ENCODE results near the gene FLNC.

The FLNC gene

DNA sequence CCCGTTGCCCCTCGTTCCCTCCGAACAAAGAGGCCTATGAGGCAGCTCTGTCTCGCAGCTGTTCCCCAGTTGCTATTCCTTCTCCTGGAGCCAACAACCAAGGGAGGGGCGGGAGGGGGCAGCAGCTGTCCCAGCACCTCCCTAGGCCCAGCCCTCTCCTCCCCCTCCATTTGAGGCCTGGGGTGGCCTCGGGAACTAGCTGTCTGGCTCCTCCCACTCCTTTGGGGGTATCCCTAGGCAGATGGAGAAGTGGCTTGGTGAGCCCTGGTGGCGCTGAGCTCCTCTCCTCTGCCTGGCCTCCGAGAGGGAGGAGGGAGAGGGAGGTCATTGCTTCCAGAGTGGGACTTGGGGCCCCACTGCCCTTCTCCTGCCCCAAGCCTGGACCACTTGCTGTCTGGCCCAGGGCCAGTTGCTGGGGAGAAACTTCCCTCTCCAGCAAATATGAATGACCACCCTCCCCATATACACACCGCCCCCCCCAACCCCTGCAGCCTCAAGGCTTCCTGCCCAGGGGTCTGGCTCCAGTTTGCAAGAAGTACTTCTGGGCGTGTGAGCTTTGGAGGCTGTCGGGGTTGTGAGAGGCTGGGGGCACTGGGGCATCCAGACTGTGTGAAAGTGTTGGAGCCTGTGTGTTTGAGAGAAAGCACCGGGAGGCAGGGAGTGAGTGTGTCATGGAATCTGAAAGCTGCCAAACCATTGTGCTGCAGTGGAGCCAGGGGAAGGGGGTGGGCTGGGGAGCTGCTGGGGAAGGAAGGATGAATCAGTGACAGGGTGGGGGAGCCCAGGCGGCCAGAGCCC is 3.1 kb downstream of the FLNC start:
- DNase-seq (ENCODE audit: low read depth) = peak; percentile 90

GRCh38 chr7:128833946-128834325 is 3.7 kb downstream of the FLNC start:
- no peak for DNase-seq (ENCODE audit: low read depth)

GRCh38 chr7:128835231-128835751 is 5.1 kb downstream of the FLNC start:
- DNase-seq (ENCODE audit: low read depth) = no peak

DNA sequence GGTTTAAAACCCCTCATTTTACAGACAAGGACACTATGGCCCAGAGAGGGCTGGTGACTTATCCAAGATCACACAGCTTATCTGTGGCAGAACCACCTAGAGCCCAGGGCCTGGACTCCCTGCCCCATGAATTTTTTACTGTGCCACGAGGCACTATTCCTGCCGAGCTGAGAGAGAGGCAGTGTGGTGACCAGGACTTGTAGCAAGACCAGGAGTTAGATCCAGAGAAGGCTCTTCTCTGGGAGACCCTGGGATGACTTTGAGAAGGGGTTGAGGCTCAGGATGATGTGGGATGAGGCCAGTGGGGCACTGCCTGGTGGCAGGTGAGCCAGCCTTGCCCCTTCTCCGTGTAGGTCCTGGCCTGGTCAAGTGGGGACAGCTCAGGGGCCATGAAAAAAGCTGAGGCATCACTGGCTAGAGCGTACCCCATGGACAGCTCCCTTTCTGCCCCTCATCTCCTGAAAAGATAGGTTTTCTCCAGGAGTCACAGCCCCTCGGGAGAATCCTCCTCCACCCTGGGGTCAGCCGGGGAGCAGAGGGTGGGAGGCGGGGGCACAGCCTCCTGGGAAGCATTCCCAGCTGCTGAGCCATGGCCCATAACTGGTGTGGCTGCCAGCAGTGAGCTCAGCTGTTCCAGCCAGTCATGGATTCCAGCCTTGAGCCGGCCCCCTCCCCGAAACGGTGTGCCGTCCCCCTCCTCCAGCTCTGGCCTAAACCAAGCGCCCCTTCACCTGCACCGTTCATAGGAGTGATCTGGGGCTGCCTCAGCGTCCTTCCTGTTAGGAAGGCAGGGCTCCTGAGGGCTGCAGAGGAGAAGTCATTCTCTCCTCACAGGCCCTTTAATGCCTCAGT is 5.8 kb downstream of the FLNC start:
- peak; percentile 65 for DNase-seq (ENCODE audit: low read depth)

GRCh38 chr7:128836729-128837348 is 6.6 kb downstream of the FLNC start:
- no peak for DNase-seq (ENCODE audit: low read depth)

DNA sequence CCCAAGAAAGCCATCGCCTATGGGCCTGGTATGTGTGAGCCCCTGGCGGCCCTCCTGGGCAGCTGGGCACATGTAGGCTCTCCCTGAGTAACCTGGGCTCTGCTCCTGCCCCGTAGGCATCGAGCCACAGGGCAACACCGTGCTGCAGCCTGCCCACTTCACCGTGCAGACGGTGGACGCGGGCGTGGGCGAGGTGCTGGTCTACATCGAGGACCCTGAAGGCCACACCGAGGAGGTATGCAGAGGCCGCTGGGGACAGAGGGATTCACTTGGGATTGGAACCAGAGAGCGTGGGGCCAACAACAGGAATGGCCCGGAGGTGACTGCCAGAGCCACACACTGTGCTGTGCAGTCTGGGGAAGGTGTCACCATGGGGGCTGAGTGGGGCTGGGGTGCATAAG is 7.3 kb downstream of the FLNC start:
- DNase-seq (ENCODE audit: low read depth) = no peak

DNA sequence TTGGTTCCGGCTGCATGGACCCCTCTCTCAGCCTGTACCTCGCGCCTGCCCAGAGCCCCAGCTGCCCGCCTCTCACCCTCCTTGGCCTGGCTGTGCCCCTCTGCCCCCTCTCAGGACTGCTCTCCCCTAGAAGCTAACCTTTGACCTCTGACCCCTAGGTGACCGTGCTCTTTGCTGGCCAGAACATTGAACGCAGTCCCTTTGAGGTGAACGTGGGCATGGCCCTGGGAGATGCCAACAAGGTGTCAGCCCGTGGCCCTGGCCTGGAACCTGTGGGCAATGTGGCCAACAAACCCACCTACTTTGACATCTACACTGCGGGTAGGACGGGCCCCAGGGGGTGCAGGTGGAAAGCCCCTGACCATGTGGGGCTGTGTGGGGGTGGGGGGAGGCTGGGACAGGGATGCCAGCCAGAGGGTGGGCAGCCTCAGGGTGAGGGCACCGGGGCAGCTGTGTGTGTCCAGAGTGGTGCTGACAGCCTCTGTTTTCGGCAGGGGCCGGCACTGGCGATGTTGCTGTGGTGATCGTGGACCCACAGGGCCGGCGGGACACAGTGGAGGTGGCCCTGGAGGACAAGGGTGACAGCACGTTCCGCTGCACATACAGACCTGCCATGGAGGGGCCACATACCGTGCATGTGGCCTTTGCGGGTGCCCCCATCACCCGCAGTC is 8.0 kb downstream of the FLNC start:
- no peak for DNase-seq (ENCODE audit: low read depth)

GRCh38 chr7:128838981-128839731 is 8.9 kb downstream of the FLNC start:
- DNase-seq (ENCODE audit: low read depth) = no peak

DNA sequence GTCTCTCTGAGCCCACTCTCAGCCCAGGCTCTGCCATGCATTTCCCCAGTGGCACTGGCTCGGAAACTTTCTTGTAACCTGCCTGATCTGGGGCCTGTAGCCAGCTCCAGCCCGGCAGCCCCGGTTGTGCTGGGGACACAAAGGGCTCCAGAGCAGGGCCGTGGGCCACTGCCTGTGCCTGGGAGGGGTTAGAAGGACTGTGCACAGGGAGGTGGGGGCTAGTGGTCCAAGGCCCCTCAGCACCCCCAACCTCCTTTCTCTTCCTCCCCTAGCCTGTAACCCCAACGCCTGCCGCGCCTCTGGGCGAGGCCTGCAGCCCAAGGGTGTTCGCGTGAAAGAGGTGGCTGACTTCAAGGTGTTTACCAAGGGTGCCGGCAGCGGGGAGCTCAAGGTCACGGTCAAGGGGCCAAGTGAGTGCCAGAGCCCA is 9.6 kb downstream of the FLNC start:
- DNase-seq (ENCODE audit: low read depth) = no peak

DNA sequence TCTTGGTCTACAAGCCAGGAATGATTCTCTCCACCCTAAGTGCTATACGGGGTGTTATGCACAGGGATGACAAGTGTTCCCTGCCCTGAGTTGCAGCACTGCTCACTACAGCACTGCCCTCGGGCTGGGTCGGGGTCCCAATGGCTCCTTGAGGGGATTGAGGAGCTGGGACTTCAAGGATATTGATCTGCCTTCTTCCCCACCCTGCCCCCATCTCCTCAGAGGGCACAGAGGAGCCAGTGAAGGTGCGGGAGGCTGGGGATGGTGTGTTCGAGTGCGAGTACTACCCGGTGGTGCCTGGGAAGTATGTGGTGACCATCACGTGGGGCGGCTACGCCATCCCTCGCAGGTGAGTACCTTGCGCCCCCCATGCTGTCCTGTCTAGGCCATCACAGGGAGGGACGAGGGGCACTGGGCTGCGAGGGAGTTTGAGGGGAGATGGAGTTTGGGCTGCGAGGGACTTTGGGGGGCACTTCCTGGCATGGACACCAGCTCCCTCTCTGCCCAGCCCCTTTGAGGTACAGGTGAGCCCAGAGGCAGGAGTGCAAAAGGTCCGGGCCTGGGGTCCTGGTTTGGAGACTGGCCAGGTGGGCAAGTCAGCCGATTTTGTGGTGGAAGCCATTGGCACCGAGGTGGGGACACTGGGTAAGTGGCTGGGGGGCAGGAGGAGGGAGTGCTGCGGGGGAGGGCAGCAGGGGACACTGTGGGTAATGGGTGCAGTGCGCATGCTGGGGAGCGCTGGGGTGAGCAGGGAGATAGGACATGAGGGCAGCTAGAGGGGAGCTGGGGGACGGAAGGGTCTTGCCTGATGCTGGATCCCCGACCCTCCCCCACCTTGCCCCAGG is 10.3 kb downstream of the FLNC start:
- DNase-seq (ENCODE audit: low read depth) = no peak

DNA sequence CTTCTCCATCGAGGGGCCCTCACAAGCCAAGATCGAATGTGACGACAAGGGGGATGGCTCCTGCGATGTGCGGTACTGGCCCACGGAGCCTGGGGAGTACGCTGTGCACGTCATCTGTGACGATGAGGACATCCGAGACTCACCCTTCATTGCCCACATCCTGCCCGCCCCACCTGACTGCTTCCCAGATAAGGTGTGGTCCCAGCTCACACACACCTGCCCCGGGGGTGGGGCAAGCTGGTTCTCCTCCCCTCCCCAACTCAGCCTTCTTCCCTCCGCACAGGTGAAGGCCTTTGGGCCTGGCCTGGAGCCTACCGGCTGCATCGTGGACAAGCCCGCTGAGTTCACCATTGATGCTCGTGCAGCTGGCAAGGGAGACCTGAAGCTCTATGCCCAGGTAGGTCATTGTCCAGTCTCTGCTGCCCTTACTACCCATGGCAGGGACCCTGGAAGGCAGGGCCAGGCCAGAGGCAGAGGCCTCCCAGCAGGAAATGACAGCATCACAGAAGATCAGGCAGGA is 11.0 kb downstream of the FLNC start:
- DNase-seq (ENCODE audit: low read depth) = no peak

- DNase-seq (ENCODE audit: low read depth) = peak; percentile 52
Observed at GRCh38 chr7:128841921-128842673, 11.9 kb downstream of the FLNC start.

GRCh38 chr7:128842674-128843641 is 12.8 kb downstream of the FLNC start:
- DNase-seq (ENCODE audit: low read depth) = no peak

- DNase-seq (ENCODE audit: low read depth) = no peak
Observed at GRCh38 chr7:128843938-128844621, 13.9 kb downstream of the FLNC start.

DNA sequence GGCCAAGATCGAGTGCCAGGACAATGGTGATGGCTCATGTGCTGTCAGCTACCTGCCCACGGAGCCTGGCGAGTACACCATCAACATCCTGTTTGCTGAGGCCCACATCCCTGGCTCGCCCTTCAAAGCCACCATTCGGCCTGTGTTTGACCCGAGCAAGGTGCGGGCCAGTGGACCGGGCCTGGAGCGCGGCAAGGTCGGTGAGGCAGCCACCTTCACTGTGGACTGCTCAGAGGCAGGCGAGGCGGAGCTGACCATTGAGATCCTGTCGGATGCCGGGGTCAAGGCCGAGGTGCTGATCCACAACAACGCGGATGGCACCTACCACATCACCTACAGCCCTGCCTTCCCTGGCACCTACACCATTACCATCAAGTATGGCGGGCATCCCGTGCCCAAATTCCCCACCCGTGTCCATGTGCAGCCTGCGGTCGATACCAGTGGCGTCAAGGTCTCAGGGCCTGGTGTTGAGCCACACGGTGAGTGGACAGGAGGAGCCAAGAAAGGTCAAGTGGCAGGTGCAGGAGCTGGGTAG is 14.6 kb downstream of the FLNC start:
- no peak for DNase-seq (ENCODE audit: low read depth)

DNA sequence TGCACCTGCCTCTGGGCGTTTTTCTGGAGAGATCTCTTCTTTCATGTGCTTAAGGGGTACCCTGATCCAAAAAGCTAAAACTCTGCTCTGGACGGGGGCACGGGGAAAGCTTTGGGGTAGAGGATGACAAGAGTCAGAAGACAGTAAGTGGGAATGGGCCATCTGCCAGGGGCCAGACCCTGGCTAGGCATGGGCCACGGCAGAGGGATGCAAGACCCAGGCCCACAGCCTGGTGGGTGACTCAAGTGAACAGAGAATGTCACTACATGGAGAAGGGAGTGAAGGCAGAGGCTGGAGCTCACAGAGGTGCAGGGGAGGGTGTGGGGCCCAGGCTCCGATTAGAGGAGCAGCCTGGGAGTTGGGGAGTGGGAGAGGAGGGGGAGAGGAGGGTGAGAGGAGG is 15.3 kb downstream of the FLNC start:
- no peak for DNase-seq (ENCODE audit: low read depth)

GRCh38 chr7:128845987-128846386 is 15.8 kb downstream of the FLNC start:
- no peak for DNase-seq (ENCODE audit: low read depth)

Data from EH (cell line).